Sigmoid colon (tissue), 7 donors: ENCODE measurements around the gene CCDC186. TPM values are rescaled to one million over a fixed set of nuclear protein-coding genes. Genes with fewer than 3 reads are reported as not detected.

Experiments
- DNase-seq: peaks from one replicate; pipeline ENCODE4 v3.0.0-alpha.2; 2019
- H3K27ac ChIP-seq, 4 donors: fragments of 200-600 bp; sonication (generic); one replicate each; pipeline ENCODE4 v1.5.1; 2016 to 2019; ENCODE audit warnings: mild to moderate bottlenecking in 1 of 4
- H3K27me3 ChIP-seq, 3 donors: fragments of 200-600 bp; sonication (generic); one replicate each; pipeline ENCODE4 v1.5.1; 2019; ENCODE audit warnings: mild to moderate bottlenecking in 1 of 3
- H3K36me3 ChIP-seq, 4 donors: fragments of 200-600 bp; sonication (generic); one replicate each; pipeline ENCODE4 v1.5.1; 2016 to 2019
- H3K4me1 ChIP-seq, 4 donors: fragments of 200-600 bp; sonication (generic); one replicate each; pipeline ENCODE4 v1.5.1; 2017 to 2019
- H3K4me3 ChIP-seq, 4 donors: fragments of 200-600 bp; sonication (generic); one replicate each; pipeline ENCODE4 v1.5.1; 2017 to 2019; ENCODE audit warnings: mild to moderate bottlenecking in 2 of 4, moderate library complexity in 1 of 4
- H3K9me3 ChIP-seq, 4 donors: fragments of 200-600 bp in 3 of 4; sonication (generic) in 3 of 4; one replicate each; pipeline versions ENCODE4 v1.5.1 to v1.6.1; 2013 to 2019
- EP300 ChIP-seq, 4 donors: sonication (generic); formaldehyde crosslinking; IDR thresholded peaks; one replicate each; pipeline ENCODE4 v1.6.1; 2017; ENCODE audit warnings: antibody characterized with exemption in 4 of 4
- POLR2A ChIP-seq, 2 donors: fragments of 450-650 bp; IDR thresholded peaks; one replicate each; pipeline ENCODE4 v1.6.1; 2016; ENCODE audit warnings: antibody characterized with exemption in 2 of 2, mild to moderate bottlenecking in 2 of 2, moderate library complexity in 2 of 2
- POLR2AphosphoS5 ChIP-seq, 4 donors: sonication (generic); formaldehyde crosslinking; IDR thresholded peaks; one replicate each; pipeline ENCODE4 v1.6.1; 2017; ENCODE audit warnings: antibody characterized with exemption in 4 of 4
- WGBS, 2 donors: extraction: QIAGEN DNeasy Blood & Tissue Kit; methylation state at CpG; one replicate each; pipeline ENCODE4 v1.1.7; 2013; 5-methylcytosine and 5-hydroxymethylcytosine counted together
- intact Hi-C: fragments of 100-400 bp; cut with DNase I; formaldehyde crosslinking; loops from one replicate; pipeline ENCODE4 v1.15.1; 2023
- polyA plus RNA-seq, 3 donors: library from polyadenylated mRNA; stranded (reverse); fragments of 200-250 nt; gene quantifications; one replicate each; pipeline ENCODE4 v1.2.3, GENCODE V29; 2013
- total RNA-seq, 4 donors: library from RNA; depleted of rRNA; stranded (reverse); fragments of >200 nt; gene quantifications; one replicate each; pipeline ENCODE4 v1.1.0, GENCODE V29; 2016
- TF ChIP-seq, protein P1 (sequence below), 4 experiments: fragments of 450-650 bp in 3 of 4; fragments of 200-600 bp in 1 of 4; IDR thresholded peaks; one replicate each; pipeline ENCODE4 v1.5.1; 2016 to 2019; ENCODE audit warnings: antibody characterized with exemption in 4 of 4, mild to moderate bottlenecking in 3 of 4, moderate library complexity in 2 of 4
- donor health status: healthy with polysubstance abuse.
- donor health status: Bipolar disorder and iron deficiency.
- donor health status: healthy.

The CCDC186 gene
- total and polyA plus RNA-seq, 7 donors, result 9.6 to 27.1 (median 17.6) TPM

DNA sequence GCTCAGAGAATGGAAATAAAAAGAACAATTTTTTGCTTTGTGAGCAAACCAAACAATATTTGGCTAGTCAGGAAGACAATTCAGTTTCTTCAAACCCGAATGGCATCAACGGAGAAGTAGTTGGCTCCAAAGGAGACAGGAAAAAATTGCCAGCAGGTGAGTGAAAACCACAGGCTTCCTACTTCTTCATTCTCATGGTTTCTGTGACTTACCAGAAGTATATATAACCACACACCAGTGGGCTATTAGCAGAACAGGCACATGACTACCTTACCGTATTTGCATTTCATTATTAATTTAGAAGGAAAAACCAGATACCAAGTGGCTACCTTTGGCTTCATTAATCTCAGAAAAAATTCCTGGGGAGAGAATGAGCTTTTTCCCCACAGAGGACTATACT is 14.0 kb upstream of the CCDC186 start:
- H3K4me1 ChIP-seq, result no peaks in the 10 kb centered on the region
- DNase-seq, result no peak
- no peak overlapping the region for H3K4me3 ChIP-seq
- WGBS, 2 donors, result 59 to 88% methylated on average over 3 of the region's 3 CpGs
- TF ChIP-seq EP300 (IDR thresholded peaks at IDR 0.05), result no peak
- TF ChIP-seq POLR2AphosphoS5 (IDR thresholded peaks at IDR 0.05), result no peak
- TF ChIP-seq POLR2A (IDR thresholded peaks at IDR 0.05), result no peak
- TF ChIP-seq, protein P1, sequence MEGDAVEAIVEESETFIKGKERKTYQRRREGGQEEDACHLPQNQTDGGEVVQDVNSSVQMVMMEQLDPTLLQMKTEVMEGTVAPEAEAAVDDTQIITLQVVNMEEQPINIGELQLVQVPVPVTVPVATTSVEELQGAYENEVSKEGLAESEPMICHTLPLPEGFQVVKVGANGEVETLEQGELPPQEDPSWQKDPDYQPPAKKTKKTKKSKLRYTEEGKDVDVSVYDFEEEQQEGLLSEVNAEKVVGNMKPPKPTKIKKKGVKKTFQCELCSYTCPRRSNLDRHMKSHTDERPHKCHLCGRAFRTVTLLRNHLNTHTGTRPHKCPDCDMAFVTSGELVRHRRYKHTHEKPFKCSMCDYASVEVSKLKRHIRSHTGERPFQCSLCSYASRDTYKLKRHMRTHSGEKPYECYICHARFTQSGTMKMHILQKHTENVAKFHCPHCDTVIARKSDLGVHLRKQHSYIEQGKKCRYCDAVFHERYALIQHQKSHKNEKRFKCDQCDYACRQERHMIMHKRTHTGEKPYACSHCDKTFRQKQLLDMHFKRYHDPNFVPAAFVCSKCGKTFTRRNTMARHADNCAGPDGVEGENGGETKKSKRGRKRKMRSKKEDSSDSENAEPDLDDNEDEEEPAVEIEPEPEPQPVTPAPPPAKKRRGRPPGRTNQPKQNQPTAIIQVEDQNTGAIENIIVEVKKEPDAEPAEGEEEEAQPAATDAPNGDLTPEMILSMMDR (IDR thresholded peaks at IDR 0.05), result no peak
- H3K36me3 ChIP-seq, result no peaks in the 10 kb centered on the region
- intact Hi-C loops, result no loop called here
- H3K27me3 ChIP-seq, result no peaks in the 10 kb centered on the region
- H3K27ac ChIP-seq, result no peak overlapping the region
- H3K9me3 ChIP-seq, result no peaks in the 10 kb centered on the region

DNA sequence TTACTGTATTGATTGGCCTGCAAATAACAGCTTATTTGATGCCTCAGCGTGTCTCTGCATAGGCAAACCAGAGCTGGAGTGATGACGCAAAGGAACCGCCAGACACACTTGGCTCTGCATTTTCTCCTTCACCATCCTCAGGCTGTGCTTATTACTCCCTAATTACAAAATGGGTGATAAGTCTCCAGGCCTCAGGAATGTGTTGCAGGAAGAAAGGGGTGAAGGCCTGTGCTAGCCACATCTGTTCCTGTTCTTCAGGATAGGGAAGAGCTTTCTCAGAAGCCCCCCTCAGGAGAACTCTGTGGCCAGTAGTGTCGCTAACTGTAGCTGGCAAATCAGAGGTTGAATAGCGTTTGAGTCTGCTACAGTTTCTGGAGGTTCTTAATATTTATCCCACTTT is 10.3 kb upstream of the CCDC186 start:
- DNase-seq, result no peak
- H3K9me3 ChIP-seq, result no peaks in the 10 kb centered on the region
- TF ChIP-seq POLR2A (IDR thresholded peaks at IDR 0.05) (no peak), POLR2AphosphoS5 (IDR thresholded peaks at IDR 0.05) (no peak), EP300 (IDR thresholded peaks at IDR 0.05) (no peak)
- TF ChIP-seq, protein P1 (IDR thresholded peaks at IDR 0.05), result no peak
- no peaks in the 10 kb centered on the region for H3K4me1 ChIP-seq
- no peak overlapping the region for H3K27ac ChIP-seq
- H3K27me3 ChIP-seq, result no peaks in the 10 kb centered on the region
- intact Hi-C loops, result no loop called here
- WGBS, 2 donors, result 90 to 91% methylated on average over 5 of the region's 5 CpGs
- no peak overlapping the region for H3K4me3 ChIP-seq
- H3K36me3 ChIP-seq, result no peaks in the 10 kb centered on the region

- WGBS, 2 donors, result 92 to 93% methylated on average over 9 of the region's 9 CpGs
Measured at GRCh38 chr10:114183563-114183962, 9.6 kb upstream of the CCDC186 start.

GRCh38 chr10:114181971-114182370 is 8.0 kb upstream of the CCDC186 start:
- no peak for TF ChIP-seq POLR2AphosphoS5 (IDR thresholded peaks at IDR 0.05)
- TF ChIP-seq, protein P1 (IDR thresholded peaks at IDR 0.05), result no peak
- no peak for TF ChIP-seq POLR2A (IDR thresholded peaks at IDR 0.05)
- no peak for TF ChIP-seq EP300 (IDR thresholded peaks at IDR 0.05)
- Histone ChIP-seq H3K36me3 (no peaks in the 10 kb centered on the region), H3K27me3 (no peaks in the 10 kb centered on the region), H3K27ac (no peak overlapping the region), H3K4me1 (no peaks in the 10 kb centered on the region), H3K9me3 (no peaks in the 10 kb centered on the region), H3K4me3 (no peak overlapping the region)
- no peak for DNase-seq
- WGBS, 2 donors, result 3 to 19% methylated on average over 5 of the region's 5 CpGs
- intact Hi-C loops, result no loop called here

More at GRCh38 chr10:114183563-114183962, 9.6 kb upstream of the CCDC186 start:
- intact Hi-C loops, result no loop called here
- no peaks in the 10 kb centered on the region for H3K9me3 ChIP-seq
- H3K27ac ChIP-seq, result no peak overlapping the region
- H3K36me3 ChIP-seq, result no peaks in the 10 kb centered on the region
- H3K4me1 ChIP-seq, result no peaks in the 10 kb centered on the region
- H3K27me3 ChIP-seq, result no peaks in the 10 kb centered on the region
- TF ChIP-seq EP300 (IDR thresholded peaks at IDR 0.05) (no peak), POLR2A (IDR thresholded peaks at IDR 0.05) (no peak), POLR2AphosphoS5 (IDR thresholded peaks at IDR 0.05) (no peak)
- TF ChIP-seq, protein P1 (IDR thresholded peaks at IDR 0.05), result no peak
- no peak overlapping the region for H3K4me3 ChIP-seq
- no peak for DNase-seq

DNA sequence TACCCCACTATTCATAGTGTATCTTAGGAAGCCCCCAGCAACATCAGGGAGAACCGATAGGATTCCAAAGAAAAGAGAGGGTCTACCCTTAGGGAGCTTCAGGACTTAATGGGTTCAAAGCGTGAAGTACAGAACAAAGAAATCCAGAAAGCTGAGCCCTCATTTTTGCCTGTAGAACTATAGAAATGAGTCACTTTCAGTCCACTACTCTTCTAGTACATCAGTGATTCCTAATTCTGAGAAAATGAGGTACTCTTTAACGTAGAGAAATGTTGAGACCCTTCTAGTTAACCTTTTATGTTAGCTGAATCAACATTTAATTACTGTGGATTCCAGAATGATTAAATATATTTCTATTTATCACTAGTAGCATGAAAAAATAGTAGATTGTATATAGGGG is 6.9 kb upstream of the CCDC186 start:
- Histone ChIP-seq H3K4me3 (no peak overlapping the region), H3K27me3 (no peaks in the 10 kb centered on the region), H3K27ac (no peak overlapping the region), H3K36me3 (no peaks in the 10 kb centered on the region), H3K4me1 (no peaks in the 10 kb centered on the region), H3K9me3 (no peaks in the 10 kb centered on the region)
- 87 to 93% methylated on average over 3 of the region's 3 CpGs for WGBS, 2 donors
- intact Hi-C loops, result no loop called here
- TF ChIP-seq POLR2AphosphoS5 (IDR thresholded peaks at IDR 0.05), result no peak
- TF ChIP-seq POLR2A (IDR thresholded peaks at IDR 0.05), result no peak
- TF ChIP-seq EP300 (IDR thresholded peaks at IDR 0.05), result no peak
- TF ChIP-seq, protein P1 (IDR thresholded peaks at IDR 0.05), result no peak
- DNase-seq, result no peak
